ENCODE data around the gene LAMC1.

LAMC1 gene

GRCh38 chr1:183080406-183080805 is 57.2 kb downstream of the LAMC1 start:
- DNase-seq (ENCODE audit: low read depth): no peak

- no peak for DNase-seq (ENCODE audit: low read depth)
Observed at GRCh38 chr1:183081402-183082120, 58.3 kb downstream of the LAMC1 start.

- no peak for DNase-seq (ENCODE audit: low read depth)
Observed at GRCh38 chr1:183082650-183083049, 59.4 kb downstream of the LAMC1 start.

DNA sequence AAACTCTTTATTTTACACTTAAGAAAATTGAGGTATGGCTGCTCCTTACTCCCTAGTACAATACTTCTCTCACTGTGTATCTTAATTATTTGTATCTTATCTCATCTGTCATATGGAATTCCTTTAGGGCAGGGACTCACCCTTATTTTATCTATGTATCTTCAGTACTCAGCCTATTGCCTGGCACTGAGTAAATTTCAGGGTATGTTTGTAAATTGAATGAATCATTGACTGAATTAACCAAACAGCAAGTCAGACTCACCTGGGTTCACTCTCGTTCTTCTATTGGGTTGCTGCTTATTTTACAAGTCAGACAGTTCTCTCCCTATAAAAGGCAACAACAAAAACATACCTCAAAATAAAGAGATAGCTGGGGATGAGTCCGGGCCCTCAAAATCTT is 63.8 kb downstream of the LAMC1 start:
- no peak for DNase-seq (ENCODE audit: low read depth)

DNA sequence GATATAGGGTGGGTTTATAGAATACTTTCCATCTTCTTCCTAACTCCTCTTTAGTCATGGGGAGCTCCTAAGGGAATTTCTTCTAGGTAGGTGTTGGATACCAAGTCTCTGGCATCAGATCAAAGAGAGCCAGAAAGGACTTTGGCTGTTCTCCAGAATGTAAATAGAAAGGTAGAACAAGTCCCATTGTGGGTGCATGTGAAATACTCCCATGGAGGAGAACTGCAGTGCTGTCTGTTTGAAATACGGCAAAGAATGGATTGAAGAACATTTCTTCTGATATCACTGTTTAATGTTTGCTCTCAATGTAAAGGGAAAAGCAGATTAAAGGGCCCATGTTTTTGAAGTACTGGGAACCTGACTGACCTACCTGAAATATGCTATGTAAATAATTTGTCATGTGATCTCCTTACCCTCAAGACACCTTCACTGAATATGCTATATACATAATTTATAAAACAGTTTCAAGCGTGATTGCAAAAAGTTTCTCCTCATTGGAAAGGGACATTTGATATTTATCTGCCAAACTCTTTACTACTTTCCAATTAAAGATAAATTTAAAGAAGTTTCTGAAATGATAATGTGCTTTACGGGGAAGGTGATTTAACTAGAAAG is 65.9 kb downstream of the LAMC1 start:
- no peak for DNase-seq (ENCODE audit: low read depth)

GRCh38 chr1:183090391-183091006 is 67.3 kb downstream of the LAMC1 start:
- DNase-seq (ENCODE audit: low read depth): no peak

DNA sequence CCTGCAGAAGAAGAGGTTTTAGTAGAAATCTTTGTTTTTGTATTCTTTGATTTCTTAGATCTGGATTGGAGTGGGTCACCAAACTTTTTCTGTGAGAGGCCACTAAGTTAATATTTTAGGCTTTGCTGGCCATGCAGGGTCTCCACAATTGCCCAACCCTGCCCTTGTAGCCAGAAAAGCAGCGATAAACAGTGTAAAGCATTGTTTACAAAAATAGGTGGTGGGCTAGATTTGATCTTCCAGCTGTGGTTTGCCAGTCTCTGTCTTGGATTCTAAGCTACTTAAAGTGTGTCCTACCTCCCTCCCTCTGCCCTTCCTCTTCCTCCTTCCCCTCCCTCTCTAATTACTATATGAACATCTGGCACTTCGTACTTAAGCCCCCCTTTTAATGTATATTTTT is 68.0 kb downstream of the LAMC1 start:
- DNase-seq (ENCODE audit: low read depth): no peak

DNA sequence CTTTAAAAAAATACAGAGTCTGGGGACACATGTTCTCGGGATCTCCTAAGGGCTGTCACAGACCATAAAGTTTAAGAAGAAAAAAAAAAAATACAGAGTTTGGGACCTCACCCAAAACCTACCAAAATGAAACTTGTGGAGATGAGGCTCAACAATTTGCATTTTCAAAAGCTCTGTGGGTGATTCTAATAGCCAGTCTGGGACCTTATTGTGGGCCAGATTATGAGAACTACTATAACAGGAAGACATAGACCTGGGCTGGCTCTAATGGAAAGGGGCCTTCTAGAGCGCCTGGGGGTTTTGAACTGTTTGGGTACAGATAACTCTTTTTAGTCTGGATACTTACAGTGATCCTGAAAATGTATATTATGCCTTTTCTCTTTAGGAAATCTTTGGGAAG is 69.1 kb downstream of the LAMC1 start:
- DNase-seq (ENCODE audit: low read depth): no peak

- no peak for DNase-seq (ENCODE audit: low read depth)
Observed at GRCh38 chr1:183093066-183093668, 69.9 kb downstream of the LAMC1 start.

- no peak for DNase-seq (ENCODE audit: low read depth)
Observed at GRCh38 chr1:183093786-183094298, 70.6 kb downstream of the LAMC1 start.

- DNase-seq (ENCODE audit: low read depth): no peak
Observed at GRCh38 chr1:183094351-183094750, 71.1 kb downstream of the LAMC1 start.

DNA sequence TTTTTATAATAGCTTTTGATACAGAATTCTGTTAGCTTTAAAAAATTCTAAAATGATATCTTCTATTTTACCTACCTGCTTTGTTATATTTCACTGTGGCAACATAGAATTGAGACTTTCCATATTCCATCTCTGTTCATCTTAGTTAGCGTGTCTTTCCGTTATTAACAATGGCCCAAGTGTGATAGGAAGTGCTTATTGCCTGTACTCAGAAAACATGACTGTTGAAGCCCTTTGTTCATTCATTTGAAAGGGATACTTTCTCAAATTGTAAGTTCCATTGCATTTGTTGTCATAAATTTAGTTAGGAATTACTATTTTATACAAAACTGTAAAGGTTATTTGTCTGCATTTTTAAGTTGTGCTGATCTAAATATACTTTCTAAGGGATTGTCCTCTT is 73.1 kb downstream of the LAMC1 start:
- no peak for DNase-seq (ENCODE audit: low read depth)

DNA sequence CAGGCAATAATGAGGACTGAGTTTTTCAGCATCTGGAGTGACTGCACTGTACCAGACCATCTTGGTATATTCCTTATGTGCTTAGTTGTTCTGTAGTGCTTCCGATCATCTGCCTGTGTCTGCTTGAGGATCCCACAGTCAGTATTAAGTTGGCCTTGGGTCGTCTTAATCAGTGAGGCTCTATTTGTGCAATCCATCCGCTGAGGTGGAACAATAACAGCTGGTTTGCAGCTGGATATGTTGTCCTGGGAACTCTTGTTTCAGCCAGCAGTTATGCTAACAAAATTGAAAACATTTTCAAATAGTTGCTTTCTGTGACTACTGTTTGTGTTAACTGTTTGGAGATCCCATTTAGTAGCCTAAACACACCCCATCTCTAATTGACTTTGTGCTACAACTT is 73.7 kb downstream of the LAMC1 start:
- no peak for DNase-seq (ENCODE audit: low read depth)

GRCh38 chr1:183097438-183098051 is 74.3 kb downstream of the LAMC1 start:
- DNase-seq (ENCODE audit: low read depth): no peak

DNA sequence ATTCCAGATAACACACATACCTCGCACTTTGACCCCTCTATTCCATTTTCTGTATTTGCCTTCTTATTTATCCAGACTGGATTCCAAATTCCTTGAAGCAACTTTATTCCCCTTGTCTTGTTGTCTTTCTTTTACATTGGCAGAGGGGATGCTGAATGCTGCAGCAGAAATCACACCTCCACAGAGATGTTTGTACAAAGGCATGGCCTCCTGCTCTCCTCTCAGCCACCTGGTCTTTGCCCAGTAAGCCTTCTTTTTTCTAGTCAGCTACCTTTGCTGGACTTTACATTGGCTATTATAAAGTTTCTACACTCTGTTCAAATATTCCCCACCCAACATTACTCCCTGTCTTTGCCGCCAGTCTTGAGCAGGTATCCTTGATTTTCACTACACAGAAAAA is 75.1 kb downstream of the LAMC1 start:
- DNase-seq (ENCODE audit: low read depth): no peak

GRCh38 chr1:183100361-183100974 is 77.2 kb downstream of the LAMC1 start:
- DNase-seq (ENCODE audit: low read depth): no peak

DNA sequence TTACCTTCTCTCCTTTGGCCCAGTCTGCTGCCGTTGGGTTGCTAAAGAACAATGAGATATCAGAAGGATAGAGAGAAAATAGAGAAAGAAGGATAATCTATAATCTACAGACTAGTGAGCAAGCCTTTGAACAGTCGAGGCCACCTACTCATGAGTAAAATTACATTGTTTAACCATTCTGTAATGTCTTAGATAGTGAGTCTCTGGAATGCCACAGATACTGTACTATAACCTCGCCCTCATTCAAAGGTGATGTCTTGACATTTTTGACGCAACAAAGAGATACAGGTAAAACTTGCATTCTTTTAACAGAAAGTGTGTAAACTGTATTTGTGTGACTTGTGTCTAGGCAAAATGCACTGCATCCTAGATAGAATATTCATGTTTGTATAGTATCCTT is 77.9 kb downstream of the LAMC1 start:
- no peak for DNase-seq (ENCODE audit: low read depth)

DNA sequence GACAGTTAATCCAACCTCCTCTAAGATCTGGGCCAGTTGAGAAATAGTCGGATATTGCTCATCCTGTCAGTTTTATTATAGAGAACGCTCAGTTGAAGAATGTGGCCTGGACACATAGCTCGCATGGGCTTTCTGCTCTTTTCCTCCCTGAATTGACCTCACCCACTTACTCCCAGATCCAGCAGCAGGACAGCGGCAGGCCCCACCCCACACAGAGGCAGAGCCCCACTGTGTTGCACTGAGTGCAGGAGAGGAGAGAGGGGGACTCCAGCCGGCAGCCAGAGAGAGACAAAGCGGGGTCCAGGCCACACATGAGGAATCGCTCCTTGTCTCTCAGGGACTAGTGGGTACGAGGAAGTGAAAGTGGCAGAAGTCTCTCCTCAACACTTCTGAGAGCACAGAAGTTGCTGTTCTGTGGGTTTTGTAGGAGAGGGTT is 78.6 kb downstream of the LAMC1 start:
- no peak for DNase-seq (ENCODE audit: low read depth)

DNA sequence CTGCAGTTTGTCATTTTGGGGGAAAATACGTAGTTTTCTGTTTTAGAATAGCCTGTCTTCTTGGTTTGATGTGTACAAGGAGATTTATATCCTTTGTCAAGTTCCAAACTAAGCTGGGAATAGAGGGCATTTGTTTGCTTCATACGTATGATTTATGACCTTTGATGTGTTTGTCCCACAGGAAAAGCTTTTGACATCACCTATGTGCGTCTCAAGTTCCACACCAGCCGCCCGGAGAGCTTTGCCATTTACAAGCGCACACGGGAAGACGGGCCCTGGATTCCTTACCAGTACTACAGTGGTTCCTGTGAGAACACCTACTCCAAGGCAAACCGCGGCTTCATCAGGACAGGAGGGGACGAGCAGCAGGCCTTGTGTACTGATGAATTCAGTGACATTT is 79.9 kb downstream of the LAMC1 start:
- DNase-seq (ENCODE audit: low read depth): no peak

- DNase-seq (ENCODE audit: low read depth): no peak
Observed at GRCh38 chr1:183103577-183103976, 80.4 kb downstream of the LAMC1 start.

DNA sequence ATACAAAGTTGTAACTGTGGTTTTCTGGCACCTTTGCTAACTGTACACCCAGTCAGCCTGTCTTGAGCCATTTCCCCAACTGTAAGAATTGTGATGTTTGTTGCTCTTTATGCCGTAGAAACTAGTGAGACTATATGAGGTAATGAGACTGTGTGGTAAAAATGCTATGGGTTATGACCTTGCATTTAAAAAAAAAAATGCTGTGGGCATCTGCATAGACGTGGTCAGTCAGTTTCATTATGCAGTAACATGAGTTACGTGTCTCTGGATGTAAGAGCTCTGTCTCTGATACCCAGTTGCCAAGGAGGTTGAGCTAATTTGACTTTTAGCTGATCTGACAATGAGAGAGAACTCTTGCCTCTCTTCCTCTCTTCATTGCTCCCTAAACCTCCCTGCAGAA is 82.2 kb downstream of the LAMC1 start:
- no peak for DNase-seq (ENCODE audit: low read depth)

DNA sequence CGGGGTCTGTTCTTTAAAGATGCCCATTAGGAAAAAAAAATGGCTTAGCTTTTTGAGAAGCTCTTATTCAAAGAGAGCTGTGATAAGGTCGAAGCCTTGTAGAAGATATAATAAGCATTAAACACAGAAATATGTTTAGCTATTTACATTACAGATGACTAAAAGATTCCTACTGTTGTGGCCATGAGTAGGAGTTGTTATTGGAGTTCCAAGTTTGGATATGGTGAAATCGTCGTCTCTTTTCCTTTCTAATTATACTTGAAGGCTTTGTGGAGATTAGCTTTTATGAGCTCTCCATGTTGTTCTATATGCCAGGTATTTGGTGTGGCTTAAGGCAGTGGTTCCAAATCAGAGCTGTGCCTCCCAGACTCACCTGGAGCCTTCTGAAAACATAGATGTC is 82.9 kb downstream of the LAMC1 start:
- no peak for DNase-seq (ENCODE audit: low read depth)

Data from activated T-cell treated with anti-CD3 and anti-CD28 coated beads for 1 hour (primary cell).